ENCODE measurements around the gene BNIP2.

The BNIP2 gene

DNA sequence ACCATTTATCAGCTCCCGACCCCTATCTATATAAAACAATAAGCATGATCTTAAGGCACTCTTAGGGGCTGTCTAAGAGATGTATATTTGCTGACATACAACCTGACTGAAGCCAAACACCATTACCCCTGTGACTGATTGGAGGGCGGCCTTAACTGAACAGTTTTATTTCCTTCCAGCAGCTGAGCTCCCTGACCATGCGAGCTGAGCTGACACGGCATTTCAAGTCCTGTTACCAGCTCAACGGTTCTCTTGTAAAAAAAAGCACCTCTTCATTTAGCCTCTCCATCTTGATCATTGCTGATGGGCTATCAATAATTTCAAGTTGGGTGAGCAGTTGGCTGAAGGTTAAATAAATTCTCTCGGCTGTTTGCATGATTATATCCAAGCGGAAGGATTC, 33.4 kb upstream of the BNIP2 start:
- H3K27me3 Mint-ChIP-seq (ENCODE audit: low read depth, poor library complexity): no peaks in the 10 kb centered on the region
- peak; percentile 35 for DNase-seq
- no peak for TF ChIP-seq CTCF (IDR thresholded peaks at IDR 0.05)
- H3K27ac Mint-ChIP-seq: peak overlapping the region; percentile 9
- H3K4me1 Mint-ChIP-seq: peaks cover 46% of the 10 kb centered on the region
- no peak overlapping the region for H3K4me3 Mint-ChIP-seq
- no peaks in the 10 kb centered on the region for H3K36me3 Mint-ChIP-seq (ENCODE audit: low read depth)
- no peaks in the 10 kb centered on the region for H3K9me3 Mint-ChIP-seq

DNA sequence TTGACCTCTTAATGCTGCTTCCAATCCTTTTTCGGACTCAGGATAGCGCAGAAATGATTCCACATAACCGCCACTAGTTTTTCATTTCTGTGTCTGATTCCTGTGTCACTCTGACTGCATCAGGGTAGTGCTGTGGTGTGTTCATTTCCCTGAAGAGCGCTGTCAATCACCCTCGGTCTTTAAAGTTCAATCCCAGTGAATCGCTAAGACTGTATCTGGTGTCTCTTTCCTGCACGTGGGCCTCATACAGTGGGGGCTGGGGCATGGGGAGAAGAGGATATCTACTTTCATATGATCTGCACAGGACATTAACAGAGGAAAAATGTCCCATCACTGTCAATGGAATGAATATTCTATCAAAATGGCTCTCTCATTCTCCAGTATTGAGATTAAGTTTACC, 32.9 kb upstream of the BNIP2 start:
- Mint-ChIP-seq H3K27ac (peak overlapping the region; percentile 63), H3K4me1 (peaks cover 41% of the 10 kb centered on the region), H3K36me3 (ENCODE audit: low read depth) (no peaks in the 10 kb centered on the region), H3K9me3 (no peaks in the 10 kb centered on the region), H3K27me3 (ENCODE audit: low read depth, poor library complexity) (no peaks in the 10 kb centered on the region), H3K4me3 (peak overlapping the region; percentile 1)
- TF ChIP-seq CTCF (IDR thresholded peaks at IDR 0.05): no peak
- no peak for DNase-seq

GRCh38 chr15:59721411-59721810, 32.3 kb upstream of the BNIP2 start:
- no peak for TF ChIP-seq CTCF (IDR thresholded peaks at IDR 0.05)
- Mint-ChIP-seq H3K27ac (peak overlapping the region; percentile 63), H3K9me3 (no peaks in the 10 kb centered on the region), H3K27me3 (ENCODE audit: low read depth, poor library complexity) (no peaks in the 10 kb centered on the region), H3K36me3 (ENCODE audit: low read depth) (no peaks in the 10 kb centered on the region), H3K4me3 (no peak overlapping the region), H3K4me1 (peaks cover 40% of the 10 kb centered on the region)
- no peak for DNase-seq

GRCh38 chr15:59713177-59713576, 24.1 kb upstream of the BNIP2 start:
- Mint-ChIP-seq H3K27me3 (ENCODE audit: low read depth, poor library complexity) (peaks cover 18% of the 10 kb centered on the region), H3K4me1 (no peaks in the 10 kb centered on the region), H3K4me3 (no peak overlapping the region), H3K36me3 (ENCODE audit: low read depth) (no peaks in the 10 kb centered on the region), H3K9me3 (no peaks in the 10 kb centered on the region), H3K27ac (peak overlapping the region; percentile 33)
- DNase-seq: no peak
- TF ChIP-seq CTCF (IDR thresholded peaks at IDR 0.05): no peak

GRCh38 chr15:59711451-59712243, 22.5 kb upstream of the BNIP2 start:
- no peak for TF ChIP-seq CTCF (IDR thresholded peaks at IDR 0.05)
- Mint-ChIP-seq H3K4me1 (no peaks in the 10 kb centered on the region), H3K9me3 (no peaks in the 10 kb centered on the region), H3K36me3 (ENCODE audit: low read depth) (no peaks in the 10 kb centered on the region), H3K27ac (no peak overlapping the region), H3K4me3 (no peak overlapping the region), H3K27me3 (ENCODE audit: low read depth, poor library complexity) (peaks cover 18% of the 10 kb centered on the region)
- no peak for DNase-seq

GRCh38 chr15:59707619-59708018, 18.5 kb upstream of the BNIP2 start:
- Mint-ChIP-seq H3K27me3 (ENCODE audit: low read depth, poor library complexity) (peaks cover 21% of the 10 kb centered on the region), H3K4me3 (no peak overlapping the region), H3K4me1 (no peaks in the 10 kb centered on the region), H3K36me3 (ENCODE audit: low read depth) (no peaks in the 10 kb centered on the region), H3K9me3 (no peaks in the 10 kb centered on the region), H3K27ac (no peak overlapping the region)
- TF ChIP-seq CTCF (IDR thresholded peaks at IDR 0.05): no peak
- no peak for DNase-seq

All from nephron progenitor cell (in vitro differentiated cells).